ENCODE results near the gene RIMBP2. TPM values are rescaled to one million over a fixed set of nuclear protein-coding genes. Genes with fewer than 3 reads are reported as not detected.

RIMBP2 gene
- total and polyA plus RNA-seq, 5 donors, result 0.05 to 0.28 TPM; not detected in 3

DNA sequence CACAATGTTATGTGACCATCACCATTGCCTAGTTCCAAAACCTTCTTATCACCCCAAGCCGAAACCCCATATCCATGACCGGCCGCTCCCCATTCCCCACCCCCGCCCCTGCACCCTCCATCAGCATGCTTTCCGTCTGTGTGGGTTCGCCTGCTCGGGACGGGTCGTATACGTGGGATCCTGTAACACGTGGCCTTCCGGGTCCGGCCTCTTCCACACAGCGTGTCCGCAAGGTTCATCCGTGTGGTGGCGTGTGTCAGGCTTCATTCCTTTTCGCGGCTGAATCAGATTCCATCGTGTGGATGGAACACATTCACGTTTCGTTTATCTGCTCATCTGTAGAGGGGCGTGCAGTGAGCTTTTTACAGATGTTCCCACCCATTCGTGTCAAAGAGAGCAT is 41.4 kb downstream of the RIMBP2 start:
- Histone ChIP-seq H3K4me1 (ENCODE audit: control insufficient read depth, insufficient read depth, low read length) (no peaks in the 10 kb centered on the region), H3K27me3 (ENCODE audit: control insufficient read depth, insufficient read depth) (no peaks in the 10 kb centered on the region), H3K4me3 (ENCODE audit: low read length) (no peak overlapping the region), H3K27ac (ENCODE audit: low read length) (no peak overlapping the region), H3K9me3 (ENCODE audit: control insufficient read depth, low read length) (no peaks in the 10 kb centered on the region)
- 90% methylated on average over 24 of the region's 24 CpGs for WGBS
- intact Hi-C loops (cut with DNase I), result no loop called here
- DNase-seq, result no peak
- ATAC-seq, result no peak

- 64% methylated on average over 17 of the region's 17 CpGs for WGBS
- intact Hi-C loops (cut with DNase I), result no loop called here
- DNase-seq, result peak in 1 of 3 donors; percentile 58
- no peak overlapping the region for H3K27ac ChIP-seq (ENCODE audit: low read length)
- H3K4me3 ChIP-seq (ENCODE audit: low read length), result no peak overlapping the region
- H3K27me3 ChIP-seq (ENCODE audit: control insufficient read depth, insufficient read depth), result no peaks in the 10 kb centered on the region
- ATAC-seq, result no peak
- no peaks in the 10 kb centered on the region for H3K4me1 ChIP-seq (ENCODE audit: control insufficient read depth, insufficient read depth, low read length)
- H3K9me3 ChIP-seq (ENCODE audit: control insufficient read depth, low read length), result no peaks in the 10 kb centered on the region
These were observed 42.9 kb downstream of the RIMBP2 start for GRCh38 chr12:130673036-130673705.

DNA sequence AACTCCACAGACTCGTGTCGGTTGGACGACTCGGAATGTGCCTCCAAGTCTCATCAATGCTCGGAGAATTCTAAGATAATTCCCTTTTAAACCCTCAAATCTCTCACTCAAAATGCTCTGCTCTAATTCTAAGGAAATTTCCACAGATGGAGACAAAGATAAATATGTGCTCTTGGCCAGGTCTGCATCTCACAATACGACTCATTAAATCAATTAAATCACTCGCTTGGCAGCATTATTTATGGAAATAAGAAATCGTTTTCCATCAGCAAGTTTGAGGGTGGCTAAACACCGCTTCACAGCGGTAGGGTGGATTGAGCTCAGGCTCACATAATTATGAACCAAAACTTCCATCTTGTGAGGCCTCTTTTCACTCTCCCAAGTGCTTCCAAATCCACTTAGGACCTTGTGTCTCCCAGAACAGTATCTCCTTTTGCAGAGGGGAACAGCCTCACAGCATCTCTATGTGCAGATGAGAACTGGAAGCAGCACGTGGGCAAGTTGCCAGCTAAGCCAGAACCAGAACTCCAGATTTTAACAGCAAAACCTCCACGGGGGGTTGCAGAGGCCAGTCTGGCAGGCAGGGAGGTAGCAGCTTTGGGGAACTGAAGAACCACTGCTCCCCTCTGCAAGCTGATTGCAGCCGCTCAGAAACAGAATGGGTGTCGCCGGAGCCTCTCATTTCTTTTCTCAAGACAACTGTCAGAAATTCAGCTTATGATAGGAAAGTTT is 43.8 kb downstream of the RIMBP2 start:
- Histone ChIP-seq H3K9me3 (ENCODE audit: control insufficient read depth, low read length) (no peaks in the 10 kb centered on the region), H3K27me3 (ENCODE audit: control insufficient read depth, insufficient read depth) (no peaks in the 10 kb centered on the region), H3K4me1 (ENCODE audit: control insufficient read depth, insufficient read depth, low read length) (no peaks in the 10 kb centered on the region), H3K27ac (ENCODE audit: low read length) (no peak overlapping the region), H3K4me3 (ENCODE audit: low read length) (no peak overlapping the region)
- WGBS, result 63% methylated on average over 15 of the region's 15 CpGs
- ATAC-seq (no peak), DNase-seq (no peak)
- intact Hi-C loops (cut with DNase I), result no loop called here

- no peak for DNase-seq
- intact Hi-C loops (cut with DNase I), result no loop called here
- Histone ChIP-seq H3K4me3 (ENCODE audit: low read length) (no peak overlapping the region), H3K9me3 (ENCODE audit: control insufficient read depth, low read length) (no peaks in the 10 kb centered on the region), H3K27me3 (ENCODE audit: control insufficient read depth, insufficient read depth) (no peaks in the 10 kb centered on the region), H3K4me1 (ENCODE audit: control insufficient read depth, insufficient read depth, low read length) (no peaks in the 10 kb centered on the region), H3K27ac (ENCODE audit: low read length) (no peak overlapping the region)
- 80% methylated on average over 5 of the region's 5 CpGs for whole genome bisulfite sequencing
- no peak for ATAC-seq
These were observed 44.5 kb downstream of the RIMBP2 start for GRCh38 chr12:130671556-130671955.

- no peak overlapping the region for H3K27ac ChIP-seq (ENCODE audit: low read length)
- H3K9me3 ChIP-seq (ENCODE audit: control insufficient read depth, low read length), result no peaks in the 10 kb centered on the region
- no peak for DNase-seq
- intact Hi-C loops (cut with DNase I), result no loop called here
- H3K4me3 ChIP-seq (ENCODE audit: low read length), result no peak overlapping the region
- 75% methylated on average over 8 of the region's 8 CpGs for WGBS
- ATAC-seq, result no peak
- no peaks in the 10 kb centered on the region for H3K4me1 ChIP-seq (ENCODE audit: control insufficient read depth, insufficient read depth, low read length)
- H3K27me3 ChIP-seq (ENCODE audit: control insufficient read depth, insufficient read depth), result no peaks in the 10 kb centered on the region
These were observed 46.3 kb downstream of the RIMBP2 start for GRCh38 chr12:130669797-130670196.

DNA sequence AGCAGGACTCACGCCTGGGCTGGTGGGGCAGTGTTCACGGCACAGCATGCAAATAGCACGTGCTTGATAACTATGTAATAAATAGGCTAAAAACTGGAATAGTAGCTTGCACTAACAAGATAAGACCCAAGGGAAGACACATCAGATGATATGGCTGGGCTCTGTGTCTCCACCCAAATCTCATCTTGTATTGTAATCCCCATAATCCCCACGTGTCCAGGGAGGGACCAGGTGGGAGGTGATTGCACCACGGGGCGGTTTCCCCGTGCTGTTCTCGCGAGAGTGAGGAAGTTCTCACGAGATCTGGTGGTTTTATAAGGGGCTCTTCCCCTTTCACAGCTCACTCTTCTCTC is 46.9 kb downstream of the RIMBP2 start:
- intact Hi-C loops (cut with DNase I), result no loop called here
- Histone ChIP-seq H3K27ac (ENCODE audit: low read length) (no peak overlapping the region), H3K9me3 (ENCODE audit: control insufficient read depth, low read length) (no peaks in the 10 kb centered on the region), H3K27me3 (ENCODE audit: control insufficient read depth, insufficient read depth) (no peaks in the 10 kb centered on the region), H3K4me3 (ENCODE audit: low read length) (no peak overlapping the region), H3K4me1 (ENCODE audit: control insufficient read depth, insufficient read depth, low read length) (no peaks in the 10 kb centered on the region)
- no peak for DNase-seq
- no peak for ATAC-seq
- 75% methylated on average over 10 of the region's 10 CpGs for WGBS

- no peak for ATAC-seq
- Histone ChIP-seq H3K4me1 (ENCODE audit: control insufficient read depth, insufficient read depth, low read length) (no peaks in the 10 kb centered on the region), H3K4me3 (ENCODE audit: low read length) (no peak overlapping the region), H3K27me3 (ENCODE audit: control insufficient read depth, insufficient read depth) (no peaks in the 10 kb centered on the region), H3K27ac (ENCODE audit: low read length) (no peak overlapping the region), H3K9me3 (ENCODE audit: control insufficient read depth, low read length) (no peaks in the 10 kb centered on the region)
- intact Hi-C loops (cut with DNase I), result no loop called here
- no peak for DNase-seq
- 86% methylated on average over 20 of the region's 20 CpGs for WGBS
These were observed 47.6 kb downstream of the RIMBP2 start for GRCh38 chr12:130668286-130669204.

- Histone ChIP-seq H3K27ac (ENCODE audit: low read length) (no peak overlapping the region), H3K4me3 (ENCODE audit: low read length) (no peak overlapping the region), H3K27me3 (ENCODE audit: control insufficient read depth, insufficient read depth) (no peaks in the 10 kb centered on the region), H3K4me1 (ENCODE audit: control insufficient read depth, insufficient read depth, low read length) (no peaks in the 10 kb centered on the region), H3K9me3 (ENCODE audit: control insufficient read depth, low read length) (no peaks in the 10 kb centered on the region)
- WGBS, result 86% methylated on average over 7 of the region's 7 CpGs
- DNase-seq (no peak), ATAC-seq (peak in 1 of 2 donors; percentile 26)
- intact Hi-C loops (cut with DNase I), result no loop called here
These were observed 48.6 kb downstream of the RIMBP2 start for GRCh38 chr12:130667421-130667960.

GRCh38 chr12:130666645-130667044 is 49.5 kb downstream of the RIMBP2 start:
- Histone ChIP-seq H3K27ac (ENCODE audit: low read length) (no peak overlapping the region), H3K9me3 (ENCODE audit: control insufficient read depth, low read length) (no peaks in the 10 kb centered on the region), H3K4me3 (ENCODE audit: low read length) (no peak overlapping the region), H3K27me3 (ENCODE audit: control insufficient read depth, insufficient read depth) (no peaks in the 10 kb centered on the region), H3K4me1 (ENCODE audit: control insufficient read depth, insufficient read depth, low read length) (no peaks in the 10 kb centered on the region)
- ATAC-seq (no peak), DNase-seq (no peak)
- intact Hi-C loops (cut with DNase I), result no loop called here
- WGBS, result 69% methylated on average over 1 of the region's 1 CpG

DNA sequence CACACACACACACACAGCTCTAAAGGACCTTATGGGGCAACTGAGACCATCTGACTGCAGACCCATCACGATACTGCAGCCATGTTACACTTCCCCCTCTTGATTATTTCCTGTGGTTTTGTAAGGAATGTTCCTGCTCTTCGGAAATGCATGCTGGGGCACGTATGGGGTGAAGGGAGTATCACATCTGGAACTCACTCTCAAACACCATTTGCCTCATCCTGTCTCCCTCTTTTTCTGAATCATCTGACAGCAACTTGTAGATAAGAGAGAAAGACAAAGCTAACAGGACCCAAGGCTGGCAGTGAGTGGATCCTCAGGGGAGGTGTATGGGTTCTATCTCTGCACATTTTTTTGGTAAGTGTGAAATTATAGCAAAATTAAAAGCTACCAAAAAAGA is 50.3 kb downstream of the RIMBP2 start:
- Histone ChIP-seq H3K4me3 (ENCODE audit: low read length) (no peak overlapping the region), H3K27ac (ENCODE audit: low read length) (no peak overlapping the region), H3K27me3 (ENCODE audit: control insufficient read depth, insufficient read depth) (no peaks in the 10 kb centered on the region), H3K9me3 (ENCODE audit: control insufficient read depth, low read length) (no peaks in the 10 kb centered on the region), H3K4me1 (ENCODE audit: control insufficient read depth, insufficient read depth, low read length) (no peaks in the 10 kb centered on the region)
- 23% methylated on average over 3 of the region's 3 CpGs for WGBS
- intact Hi-C loops (cut with DNase I), result no loop called here
- ATAC-seq (no peak), DNase-seq (no peak)

DNA sequence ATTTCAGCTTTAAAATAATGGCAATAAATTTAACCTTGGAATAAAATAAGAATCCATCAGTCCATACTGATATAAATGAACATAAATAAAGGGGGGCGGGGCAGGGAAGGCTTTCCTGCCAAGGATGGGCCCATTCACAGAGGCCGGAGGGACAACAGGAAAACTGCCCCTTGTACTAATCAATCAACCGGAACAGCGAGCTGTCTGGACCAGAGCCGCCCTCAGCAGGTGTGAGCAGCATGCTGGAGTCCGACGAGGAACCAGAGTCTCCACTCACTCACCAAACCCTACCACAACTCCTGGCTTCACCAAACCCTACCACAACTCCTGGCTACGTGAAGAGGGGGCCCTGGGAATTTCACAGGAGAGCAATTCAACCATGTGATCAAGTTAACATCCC is 51.3 kb downstream of the RIMBP2 start:
- no peaks in the 10 kb centered on the region for H3K27me3 ChIP-seq (ENCODE audit: control insufficient read depth, insufficient read depth)
- H3K27ac ChIP-seq (ENCODE audit: low read length), result no peak overlapping the region
- no peaks in the 10 kb centered on the region for H3K9me3 ChIP-seq (ENCODE audit: control insufficient read depth, low read length)
- ATAC-seq (no peak), DNase-seq (no peak)
- intact Hi-C loops (cut with DNase I), result no loop called here
- no peak overlapping the region for H3K4me3 ChIP-seq (ENCODE audit: low read length)
- H3K4me1 ChIP-seq (ENCODE audit: control insufficient read depth, insufficient read depth, low read length), result no peaks in the 10 kb centered on the region
- WGBS, result 89% methylated on average over 8 of the region's 8 CpGs
